ENCODE measurements around the gene CPM.
"Not testable (repeated sequence)": the region's sequence is repeated elsewhere in the genome, so short reads cannot be mapped to it uniquely, and the experiment has no call there.

DNA sequence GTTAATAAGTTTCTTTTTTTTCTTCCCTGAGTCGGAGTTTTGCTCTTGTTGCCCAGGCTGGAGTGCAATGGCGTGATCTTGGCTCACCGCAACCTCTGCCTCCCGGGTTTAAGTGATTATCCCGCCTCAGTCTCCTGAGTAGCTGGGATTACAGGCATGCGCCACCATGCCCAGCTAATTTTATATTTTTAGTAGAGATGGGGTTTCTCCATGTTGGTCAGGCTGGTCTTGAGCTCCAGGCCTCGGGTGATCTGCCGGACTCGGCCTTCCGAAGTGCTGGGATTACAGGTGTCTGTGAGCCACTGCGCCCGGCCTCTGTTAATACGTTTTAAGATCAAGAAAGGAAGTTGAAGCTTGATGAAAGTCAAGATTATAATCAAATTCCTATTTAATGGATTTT, 113.5 kb downstream of the CPM start:
- TF ChIP-seq, protein P1, sequence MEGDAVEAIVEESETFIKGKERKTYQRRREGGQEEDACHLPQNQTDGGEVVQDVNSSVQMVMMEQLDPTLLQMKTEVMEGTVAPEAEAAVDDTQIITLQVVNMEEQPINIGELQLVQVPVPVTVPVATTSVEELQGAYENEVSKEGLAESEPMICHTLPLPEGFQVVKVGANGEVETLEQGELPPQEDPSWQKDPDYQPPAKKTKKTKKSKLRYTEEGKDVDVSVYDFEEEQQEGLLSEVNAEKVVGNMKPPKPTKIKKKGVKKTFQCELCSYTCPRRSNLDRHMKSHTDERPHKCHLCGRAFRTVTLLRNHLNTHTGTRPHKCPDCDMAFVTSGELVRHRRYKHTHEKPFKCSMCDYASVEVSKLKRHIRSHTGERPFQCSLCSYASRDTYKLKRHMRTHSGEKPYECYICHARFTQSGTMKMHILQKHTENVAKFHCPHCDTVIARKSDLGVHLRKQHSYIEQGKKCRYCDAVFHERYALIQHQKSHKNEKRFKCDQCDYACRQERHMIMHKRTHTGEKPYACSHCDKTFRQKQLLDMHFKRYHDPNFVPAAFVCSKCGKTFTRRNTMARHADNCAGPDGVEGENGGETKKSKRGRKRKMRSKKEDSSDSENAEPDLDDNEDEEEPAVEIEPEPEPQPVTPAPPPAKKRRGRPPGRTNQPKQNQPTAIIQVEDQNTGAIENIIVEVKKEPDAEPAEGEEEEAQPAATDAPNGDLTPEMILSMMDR (IDR thresholded peaks at IDR 0.05), result not testable (repeated sequence)
- TF ChIP-seq POLR2A, EP300, POLR2AphosphoS5 (IDR thresholded peaks at IDR 0.05): not testable (repeated sequence)
